ENCODE data around the gene TBC1D22A.
"Not testable (repeated sequence)": the region's sequence is repeated elsewhere in the genome, so short reads cannot be mapped to it uniquely, and the experiment has no call there.

Gene TBC1D22A

DNA sequence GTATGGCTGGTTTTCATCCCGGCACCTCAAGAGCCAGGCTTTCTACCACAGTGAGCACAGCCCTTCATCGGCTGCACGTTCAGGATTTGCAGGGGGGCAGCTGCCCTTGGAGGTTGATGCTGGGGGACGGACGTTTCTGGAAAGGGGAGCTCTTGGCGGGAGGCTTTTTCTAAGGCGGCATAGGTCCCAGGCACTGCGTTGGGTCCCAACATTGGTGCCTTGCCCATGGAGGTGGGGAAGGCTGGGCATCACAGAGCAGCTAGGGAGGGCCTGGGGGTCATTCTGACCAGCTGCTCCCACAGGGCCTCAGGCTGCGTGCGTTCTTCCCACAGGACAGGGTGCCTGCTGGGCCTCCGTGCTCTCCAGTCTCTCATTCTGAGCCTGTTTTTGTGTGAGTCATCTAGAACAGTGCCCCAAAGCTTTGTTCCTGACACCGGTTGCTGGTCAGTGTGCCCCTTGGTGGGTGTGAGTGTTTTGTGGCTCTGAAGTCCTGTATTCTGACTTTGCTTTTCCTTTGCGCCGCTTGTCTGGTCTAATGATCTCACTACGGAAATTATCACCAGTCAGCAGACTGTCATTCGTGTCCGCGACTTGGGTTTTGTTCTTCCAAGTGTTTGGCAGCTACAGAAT, 275.9 kb downstream of the TBC1D22A start:
- DNase-seq, result no peak

- DNase-seq, result no peak
These were observed 276.9 kb downstream of the TBC1D22A start for GRCh38 chr22:47039356-47039755.

DNA sequence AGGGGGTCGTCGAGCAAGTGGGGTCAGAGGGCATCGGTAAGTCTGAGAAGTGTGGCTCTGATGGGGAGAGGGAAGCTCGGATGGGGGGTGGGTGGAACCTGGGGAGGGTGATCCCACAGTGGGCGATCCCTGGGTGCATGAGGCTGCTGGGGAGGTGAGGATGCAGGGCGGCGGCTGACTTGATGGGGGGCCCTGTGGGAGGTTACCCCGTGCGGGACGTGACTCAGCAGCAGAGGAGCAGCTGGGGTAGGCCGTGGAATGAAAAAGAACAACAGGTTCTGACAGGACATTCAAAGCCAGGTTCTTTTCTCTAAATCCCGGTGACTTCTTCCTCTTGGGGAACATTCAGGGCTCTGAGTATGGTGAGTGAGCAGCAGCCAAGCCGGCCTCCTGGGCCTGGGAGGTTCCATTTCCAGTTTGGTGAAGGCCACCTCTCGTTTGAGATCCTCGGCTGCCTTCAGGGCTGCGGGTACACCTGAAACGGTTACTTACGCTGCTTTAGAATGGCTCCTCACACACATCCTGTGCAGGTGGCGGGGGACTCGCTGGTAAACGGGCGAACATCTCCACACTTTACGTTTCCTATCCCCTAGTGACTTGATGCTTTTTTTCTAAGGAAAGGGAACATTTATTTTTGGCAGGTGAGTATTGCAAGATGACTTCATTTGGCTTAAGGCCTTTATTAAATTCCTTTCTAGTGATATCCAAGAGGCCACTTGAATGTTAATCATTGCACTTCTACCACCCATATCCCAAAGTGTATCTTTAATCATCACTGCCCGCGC, 278.2 kb downstream of the TBC1D22A start:
- no peak for DNase-seq

- DNase-seq, result no peak
These were observed 279.0 kb downstream of the TBC1D22A start for GRCh38 chr22:47041271-47042115.

- DNase-seq, result no peak
These were observed 279.8 kb downstream of the TBC1D22A start for GRCh38 chr22:47042116-47042825.

DNA sequence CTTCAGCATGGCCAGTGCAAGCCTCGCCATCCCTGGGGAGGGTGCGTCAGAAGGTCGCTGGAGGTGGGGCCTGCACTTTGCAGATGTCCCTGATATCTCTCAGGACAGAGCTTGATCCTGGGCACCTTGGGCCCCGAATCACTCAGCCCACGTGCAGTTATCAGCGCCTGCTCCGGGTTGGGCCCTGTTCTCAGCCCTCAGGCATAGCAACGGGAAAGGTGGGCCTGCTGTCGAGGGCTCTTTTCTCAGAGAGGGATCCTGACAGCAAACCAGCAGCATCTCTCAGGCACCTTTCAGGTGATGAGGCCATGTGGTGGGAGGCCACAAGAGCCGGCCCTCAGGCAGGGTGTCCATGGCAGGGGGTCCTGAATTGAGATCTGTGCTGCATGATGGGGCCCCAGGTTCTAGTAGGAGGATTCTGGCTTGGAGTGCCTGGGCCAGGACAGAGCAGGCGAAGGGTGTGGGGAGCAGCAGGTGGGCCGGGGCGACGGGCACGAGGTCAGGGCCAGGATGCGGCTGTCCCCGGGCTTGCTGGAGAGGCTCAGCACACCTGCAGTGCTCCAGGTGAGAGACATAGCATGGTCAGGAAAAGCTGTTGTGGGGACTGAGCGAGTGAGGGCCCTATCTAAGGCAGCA, 280.5 kb downstream of the TBC1D22A start:
- no peak for DNase-seq

- DNase-seq, result no peak
These were observed 281.6 kb downstream of the TBC1D22A start for GRCh38 chr22:47043835-47044721.

DNA sequence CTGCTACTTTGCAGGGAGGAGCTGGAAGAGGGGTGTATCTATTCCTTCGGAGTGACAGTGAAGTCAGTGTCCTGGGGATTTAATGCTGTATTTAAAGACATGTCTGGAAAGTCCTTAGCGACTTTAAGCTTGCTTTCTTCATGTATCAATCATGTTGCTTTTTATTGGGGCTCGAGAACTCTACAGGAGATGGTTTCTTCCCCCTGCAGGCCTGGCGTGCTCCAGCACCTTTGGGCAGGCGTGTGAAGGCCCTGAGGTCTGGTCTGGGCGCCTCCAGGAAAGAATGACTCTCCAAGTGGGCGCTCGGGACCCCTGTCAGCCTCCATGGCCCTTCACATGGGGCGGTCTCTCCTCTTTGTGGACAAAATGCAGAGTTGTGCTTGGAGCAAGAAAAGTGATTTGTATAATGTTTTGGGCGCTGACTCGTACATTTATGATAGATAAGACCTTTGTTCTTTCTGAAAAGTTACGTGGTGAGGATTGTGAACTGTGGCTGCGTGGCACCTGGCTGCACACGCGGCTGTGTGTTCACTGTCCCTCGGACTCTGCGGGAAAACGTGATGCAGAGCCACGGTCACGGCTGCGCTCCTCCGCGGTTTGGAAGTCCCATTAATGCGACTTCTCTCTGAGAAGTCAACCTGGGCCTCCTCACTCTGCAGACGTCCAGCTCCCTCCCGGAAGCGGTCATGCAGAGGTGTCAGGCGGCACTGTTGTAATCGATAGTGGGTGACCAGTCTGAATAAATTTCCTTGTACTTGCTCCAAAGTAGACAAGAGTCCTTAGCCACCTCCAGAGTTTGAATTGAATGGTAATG, 282.5 kb downstream of the TBC1D22A start:
- no peak for DNase-seq

- DNase-seq, result no peak
These were observed 283.4 kb downstream of the TBC1D22A start for GRCh38 chr22:47045691-47046410.

DNA sequence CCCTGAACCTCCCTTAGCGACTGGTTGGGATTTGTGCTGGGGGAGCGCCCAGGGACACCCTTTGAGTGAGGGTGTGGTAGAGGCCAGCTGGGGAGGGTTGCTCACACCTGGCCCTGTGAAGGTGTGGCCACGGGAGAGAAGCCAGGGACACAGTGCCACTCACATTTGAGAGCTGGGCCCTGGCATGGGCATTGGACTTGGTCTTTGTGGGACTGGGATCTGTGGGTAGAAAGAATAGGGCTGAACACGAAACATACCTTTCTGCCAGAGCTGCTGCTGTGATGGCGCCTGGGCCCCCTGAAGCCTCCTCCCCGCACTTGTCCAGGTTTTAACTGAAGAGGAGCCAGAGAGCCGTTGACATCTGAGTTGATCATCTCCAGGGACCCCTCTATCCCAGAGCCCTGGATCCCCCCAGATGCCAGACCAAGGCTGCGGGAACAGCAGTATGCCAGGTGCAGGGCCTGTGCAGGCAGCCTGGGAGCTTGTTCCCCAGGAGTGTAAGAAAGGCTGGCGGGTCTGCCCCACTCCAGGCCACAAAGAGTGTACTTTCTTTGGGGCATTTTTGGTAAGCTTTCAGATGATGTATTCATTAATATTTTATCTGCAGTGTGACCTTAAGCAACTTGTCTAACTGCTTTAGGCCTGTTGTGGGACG, 284.1 kb downstream of the TBC1D22A start:
- DNase-seq, result no peak

DNA sequence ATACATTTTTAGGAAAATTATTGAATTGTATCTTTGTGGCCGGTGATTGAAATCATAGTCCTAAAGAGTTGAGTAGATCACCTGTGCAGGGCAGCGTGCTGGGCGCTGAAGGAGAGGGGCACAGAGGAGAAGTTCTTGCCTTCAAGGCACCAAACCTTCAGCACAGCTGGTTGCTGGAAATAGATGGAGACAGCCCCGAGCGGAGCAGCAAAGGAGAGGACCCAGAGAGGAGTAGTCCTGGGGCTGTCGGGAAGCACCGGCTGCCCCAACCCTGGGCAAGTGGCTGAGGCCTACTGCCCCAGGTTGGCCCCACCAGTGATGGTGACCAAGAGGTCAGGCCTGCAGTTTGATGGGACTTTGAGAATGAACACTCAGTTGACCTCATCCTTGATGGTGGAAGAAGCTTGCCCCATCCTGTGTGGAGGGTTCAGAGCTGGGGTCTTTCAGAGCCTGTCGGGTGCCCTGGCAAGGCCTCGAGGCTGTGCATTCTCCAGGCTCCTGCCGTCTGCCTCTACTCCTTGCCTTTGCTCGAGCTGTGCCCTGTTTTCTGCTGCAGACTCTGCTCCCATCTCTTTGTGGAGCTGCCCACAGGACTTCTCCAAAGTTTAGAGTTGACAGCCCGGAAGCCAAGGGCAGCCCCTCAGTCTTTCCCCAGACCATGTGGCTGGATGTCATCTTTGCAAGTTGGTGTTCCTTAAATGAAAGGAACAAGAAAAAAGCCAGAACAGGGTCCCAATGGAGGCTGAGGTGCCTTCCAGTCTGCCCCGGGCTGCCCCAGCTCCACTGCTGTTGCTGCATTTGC, 285.1 kb downstream of the TBC1D22A start:
- no peak for DNase-seq

DNA sequence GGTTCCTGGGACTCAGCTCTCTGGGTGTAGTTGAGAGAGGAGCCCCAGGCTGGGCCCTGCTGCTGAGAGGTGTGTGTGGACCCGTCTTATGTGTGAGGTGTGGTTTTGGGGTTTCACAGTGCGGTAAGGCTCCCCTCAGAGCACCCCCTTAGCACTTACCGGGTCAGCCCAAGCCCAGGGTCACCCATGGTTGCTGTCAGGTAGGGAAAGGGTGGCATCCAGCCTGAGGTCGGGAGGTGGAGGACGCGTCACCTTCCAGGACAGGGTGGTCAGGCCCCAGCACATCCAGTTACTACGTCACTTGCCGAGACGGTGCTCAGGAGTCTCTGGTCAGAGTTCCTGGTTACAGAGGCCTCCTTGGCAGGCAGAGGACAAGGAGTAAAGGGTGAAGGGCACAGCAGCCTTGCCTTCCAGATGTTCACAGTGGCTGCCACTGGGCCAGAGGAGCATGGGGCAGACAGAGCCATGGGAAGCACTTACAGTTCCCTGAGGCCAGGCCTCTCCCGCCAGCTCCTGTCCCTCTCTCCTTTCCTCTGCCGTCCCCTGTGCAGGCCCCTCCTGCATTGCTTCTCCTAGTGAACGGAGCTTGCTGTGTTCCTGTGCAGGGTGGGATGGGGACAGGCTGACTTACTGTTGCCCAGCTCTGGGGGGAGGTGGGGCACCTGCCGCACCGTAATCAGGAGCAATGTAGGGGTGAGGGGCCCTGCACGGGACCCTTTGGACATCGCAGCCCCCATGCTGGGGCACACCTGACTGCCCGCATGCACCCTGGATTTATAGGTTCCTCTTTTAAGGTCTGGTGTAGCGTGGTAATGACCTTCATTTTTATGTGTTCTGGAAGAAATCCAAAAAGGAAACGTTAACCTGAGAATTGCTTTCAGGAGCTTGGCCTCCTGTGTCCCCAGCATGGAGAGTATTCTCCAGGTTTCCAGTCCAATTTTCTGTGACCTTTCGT, 285.9 kb downstream of the TBC1D22A start:
- no peak for DNase-seq

- no peak for DNase-seq
These were observed 286.7 kb downstream of the TBC1D22A start for GRCh38 chr22:47049078-47049624.

DNA sequence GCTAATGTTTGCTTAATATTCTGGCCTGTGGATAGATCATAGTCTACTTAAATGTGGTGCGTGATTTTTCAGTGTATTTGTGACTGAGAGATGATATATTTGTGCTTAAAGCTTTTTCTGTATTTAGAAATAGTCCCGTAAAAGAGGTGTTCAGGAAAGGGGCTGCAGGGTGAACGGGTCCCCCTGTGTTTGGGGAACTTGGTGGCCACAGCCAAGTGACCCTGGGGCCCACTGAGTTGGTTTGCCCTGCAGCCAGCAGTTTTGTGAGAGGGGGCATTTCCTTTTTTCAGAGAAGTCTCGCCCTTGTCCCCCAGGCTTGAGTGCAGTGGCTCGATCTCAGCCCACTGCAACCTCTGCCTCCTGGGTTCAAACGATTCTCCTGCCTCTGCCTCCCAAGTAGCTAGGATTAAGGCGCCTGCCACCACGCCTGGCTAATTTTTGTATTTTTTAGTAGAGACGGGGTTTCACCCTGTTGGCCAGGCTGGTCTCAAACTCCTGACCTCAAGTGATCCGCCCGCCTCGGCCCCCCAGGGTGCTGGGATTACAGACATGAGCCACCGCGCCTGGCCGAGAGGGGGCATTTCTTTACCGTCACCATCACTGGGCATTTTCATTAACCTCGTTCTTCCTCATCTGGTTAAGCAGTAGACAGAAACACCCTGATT, 287.4 kb downstream of the TBC1D22A start:
- DNase-seq, result not testable (repeated sequence)

GRCh38 chr22:47050401-47051051, 288.1 kb downstream of the TBC1D22A start:
- no peak for DNase-seq
